Osteocyte (in vitro differentiated cells): Measurements from ENCODE around the gene CDKN2B. TPM values are rescaled to one million over a fixed set of nuclear protein-coding genes. Genes with fewer than 3 reads are reported as not detected.

Experiments
- DNase-seq: peaks from one replicate; pipeline ENCODE4 v3.0.0; 2021; ENCODE audit warnings: mixed read lengths; ENCODE audit not compliant: unreplicated experiment; ENCODE audit errors: extremely low spot score
- H3K27ac Mint-ChIP-seq: one replicate; pipeline ENCODE4 v1.8.0; 2021; ENCODE audit warnings: mild to moderate bottlenecking, mixed read lengths; ENCODE audit not compliant: unreplicated experiment
- H3K27me3 Mint-ChIP-seq: one replicate; pipeline ENCODE4 v1.8.0; 2021; ENCODE audit warnings: mixed read lengths; ENCODE audit not compliant: unreplicated experiment
- H3K36me3 Mint-ChIP-seq: one replicate; pipeline ENCODE4 v1.8.0; 2021; ENCODE audit warnings: mixed read lengths; ENCODE audit not compliant: unreplicated experiment
- H3K4me1 Mint-ChIP-seq: one replicate; pipeline ENCODE4 v1.8.0; 2021; ENCODE audit warnings: mixed read lengths; ENCODE audit not compliant: unreplicated experiment
- H3K4me3 Mint-ChIP-seq: one replicate; pipeline ENCODE4 v1.8.0; 2021; ENCODE audit warnings: mild to moderate bottlenecking, moderate library complexity, mixed read lengths; ENCODE audit not compliant: unreplicated experiment
- H3K9me3 Mint-ChIP-seq: one replicate; pipeline ENCODE4 v1.8.0; 2021; ENCODE audit warnings: mixed read lengths; ENCODE audit not compliant: unreplicated experiment
- total RNA-seq: library from RNA; stranded (reverse); gene quantifications from 2 replicates; pipeline ENCODE4 v1.2.1, GENCODE V29; 2021
- TF ChIP-seq, protein P1 (sequence below): fragments of 200-600 bp; sonication (generic); IDR thresholded peaks from 2 replicates; pipeline ENCODE4 v1.5.0; 2021; ENCODE audit warnings: antibody characterized with exemption, mild to moderate bottlenecking, moderate library complexity

Gene CDKN2B
- total RNA-seq, 1 donor from 2014 or later: 22.9 TPM

DNA sequence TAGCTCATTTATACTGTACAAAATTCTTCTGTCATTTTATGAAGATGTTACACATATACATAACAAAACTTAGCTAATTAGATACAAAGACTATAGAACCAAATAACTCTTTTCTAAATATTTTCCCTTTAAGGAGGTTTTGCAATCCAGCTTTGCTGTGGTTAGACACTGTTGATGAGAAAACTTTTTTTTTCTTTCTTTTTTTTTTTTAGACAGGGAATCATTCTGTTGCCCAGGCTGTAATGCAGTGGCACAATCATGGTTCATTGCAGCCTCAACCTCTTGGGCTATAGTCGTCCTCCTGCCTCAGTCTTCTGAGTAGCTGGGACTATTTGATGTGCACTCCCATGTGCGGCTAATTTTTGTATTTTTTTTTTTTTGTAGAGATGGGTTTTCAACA, 38.5 kb upstream of the CDKN2B start:
- H3K27me3 Mint-ChIP-seq: no peaks in the 10 kb centered on the region
- DNase-seq: no peak
- TF ChIP-seq, protein P1, sequence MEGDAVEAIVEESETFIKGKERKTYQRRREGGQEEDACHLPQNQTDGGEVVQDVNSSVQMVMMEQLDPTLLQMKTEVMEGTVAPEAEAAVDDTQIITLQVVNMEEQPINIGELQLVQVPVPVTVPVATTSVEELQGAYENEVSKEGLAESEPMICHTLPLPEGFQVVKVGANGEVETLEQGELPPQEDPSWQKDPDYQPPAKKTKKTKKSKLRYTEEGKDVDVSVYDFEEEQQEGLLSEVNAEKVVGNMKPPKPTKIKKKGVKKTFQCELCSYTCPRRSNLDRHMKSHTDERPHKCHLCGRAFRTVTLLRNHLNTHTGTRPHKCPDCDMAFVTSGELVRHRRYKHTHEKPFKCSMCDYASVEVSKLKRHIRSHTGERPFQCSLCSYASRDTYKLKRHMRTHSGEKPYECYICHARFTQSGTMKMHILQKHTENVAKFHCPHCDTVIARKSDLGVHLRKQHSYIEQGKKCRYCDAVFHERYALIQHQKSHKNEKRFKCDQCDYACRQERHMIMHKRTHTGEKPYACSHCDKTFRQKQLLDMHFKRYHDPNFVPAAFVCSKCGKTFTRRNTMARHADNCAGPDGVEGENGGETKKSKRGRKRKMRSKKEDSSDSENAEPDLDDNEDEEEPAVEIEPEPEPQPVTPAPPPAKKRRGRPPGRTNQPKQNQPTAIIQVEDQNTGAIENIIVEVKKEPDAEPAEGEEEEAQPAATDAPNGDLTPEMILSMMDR: no peak
- no peak overlapping the region for H3K4me3 Mint-ChIP-seq
- H3K27ac Mint-ChIP-seq: no peak overlapping the region
- H3K36me3 Mint-ChIP-seq: peaks cover 3% of the 10 kb centered on the region
- H3K4me1 Mint-ChIP-seq: peaks cover 26% of the 10 kb centered on the region
- no peaks in the 10 kb centered on the region for H3K9me3 Mint-ChIP-seq

DNA sequence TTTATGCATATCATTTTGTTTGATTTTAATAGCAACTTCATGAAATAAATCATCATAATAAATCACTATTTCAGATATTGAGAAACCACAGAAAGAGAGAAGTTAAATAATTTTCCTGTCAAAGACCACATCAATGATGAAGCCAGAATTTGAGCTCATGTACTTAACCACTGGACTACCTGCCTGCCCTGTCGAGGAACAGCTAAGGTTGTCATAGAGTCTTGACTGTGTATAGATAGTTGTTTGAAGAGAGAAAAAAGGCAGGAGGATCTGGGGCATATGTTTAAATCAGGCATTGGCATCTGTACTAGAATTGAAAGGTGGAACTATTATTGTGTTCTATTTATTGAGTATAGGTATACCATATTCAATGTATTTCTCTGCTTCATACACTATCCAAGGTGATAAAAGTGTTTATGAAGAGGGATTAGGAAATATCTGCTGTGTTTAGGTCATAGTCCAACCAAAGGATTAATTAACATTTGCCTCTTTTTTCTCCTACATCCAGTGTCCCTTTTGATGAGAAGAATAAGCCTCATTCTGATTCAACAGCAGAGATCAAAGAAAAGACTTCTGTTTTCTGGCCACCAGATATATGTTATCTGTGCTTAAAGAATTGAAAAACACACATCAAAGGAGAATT, 37.3 kb upstream of the CDKN2B start:
- TF ChIP-seq, protein P1: no peak
- peaks cover 3% of the 10 kb centered on the region for H3K36me3 Mint-ChIP-seq
- no peak overlapping the region for H3K27ac Mint-ChIP-seq
- H3K27me3 Mint-ChIP-seq: no peaks in the 10 kb centered on the region
- no peak overlapping the region for H3K4me3 Mint-ChIP-seq
- DNase-seq: no peak
- peaks cover 23% of the 10 kb centered on the region for H3K4me1 Mint-ChIP-seq
- no peaks in the 10 kb centered on the region for H3K9me3 Mint-ChIP-seq

DNA sequence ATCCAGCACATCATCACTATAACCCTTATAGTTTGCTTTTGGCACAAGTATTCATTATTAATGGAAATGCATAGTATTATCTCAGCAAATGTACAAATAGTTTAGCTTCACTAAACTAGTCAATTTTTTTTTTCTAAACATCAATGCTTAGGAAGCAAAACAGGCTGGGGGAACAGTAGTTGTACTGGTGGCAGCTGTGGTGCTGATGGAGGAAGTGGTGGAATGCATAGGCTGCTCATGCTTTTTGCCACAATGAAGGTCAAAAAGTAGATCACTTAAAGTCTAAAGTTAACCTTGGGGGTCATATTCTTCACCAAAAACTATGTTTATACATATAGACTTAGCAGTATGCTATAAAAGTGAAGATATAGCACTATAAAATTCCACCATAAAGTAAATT, 36.3 kb upstream of the CDKN2B start:
- Mint-ChIP-seq H3K27ac (no peak overlapping the region), H3K9me3 (no peaks in the 10 kb centered on the region), H3K4me3 (no peak overlapping the region), H3K36me3 (peaks cover 3% of the 10 kb centered on the region), H3K4me1 (peaks cover 27% of the 10 kb centered on the region), H3K27me3 (no peaks in the 10 kb centered on the region)
- TF ChIP-seq, protein P1: no peak
- no peak for DNase-seq

DNA sequence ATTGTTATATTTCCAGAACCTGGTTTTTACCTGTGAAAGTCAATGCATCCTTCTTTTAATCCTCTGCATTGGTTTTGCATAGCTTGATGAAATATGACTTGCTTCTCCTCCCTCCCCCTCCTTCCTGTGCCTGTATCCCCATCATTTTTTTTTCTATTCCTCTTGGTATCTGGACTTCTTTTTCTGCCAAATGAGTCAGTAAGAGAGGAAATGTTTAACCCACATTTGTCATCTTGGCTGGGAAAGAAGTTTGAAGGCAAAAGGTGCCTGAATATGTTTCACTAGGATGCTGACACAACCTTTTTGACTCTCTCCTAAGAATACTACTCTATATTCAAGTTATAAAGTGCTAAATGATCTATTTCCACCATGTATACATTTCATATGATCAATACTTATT, 35.5 kb upstream of the CDKN2B start:
- Mint-ChIP-seq H3K9me3 (no peaks in the 10 kb centered on the region), H3K4me3 (no peak overlapping the region), H3K36me3 (peaks cover 3% of the 10 kb centered on the region), H3K27me3 (no peaks in the 10 kb centered on the region), H3K27ac (no peak overlapping the region), H3K4me1 (peaks cover 30% of the 10 kb centered on the region)
- TF ChIP-seq, protein P1: no peak
- no peak for DNase-seq

DNA sequence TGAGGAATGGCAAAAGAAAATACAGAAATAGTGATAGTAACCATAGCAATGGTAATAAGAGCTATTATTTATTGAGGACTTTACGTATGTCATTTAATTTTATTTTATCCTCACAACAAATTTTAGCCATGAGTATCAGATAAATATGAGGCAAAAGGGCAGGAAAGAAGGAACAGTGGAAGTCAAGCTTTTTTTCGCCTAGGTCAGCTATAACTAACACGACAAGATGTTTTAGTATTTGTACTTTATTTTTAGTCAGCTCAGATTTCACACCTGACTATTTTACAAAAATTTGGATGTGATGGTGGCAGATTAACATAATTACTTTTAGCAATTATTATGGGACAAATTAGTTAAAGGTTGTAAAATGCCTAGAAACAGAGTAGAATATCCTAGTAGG, 34.8 kb upstream of the CDKN2B start:
- H3K27me3 Mint-ChIP-seq: no peaks in the 10 kb centered on the region
- H3K9me3 Mint-ChIP-seq: no peaks in the 10 kb centered on the region
- no peak for DNase-seq
- TF ChIP-seq, protein P1: no peak
- peaks cover 3% of the 10 kb centered on the region for H3K36me3 Mint-ChIP-seq
- peaks cover 30% of the 10 kb centered on the region for H3K4me1 Mint-ChIP-seq
- H3K4me3 Mint-ChIP-seq: no peak overlapping the region
- no peak overlapping the region for H3K27ac Mint-ChIP-seq
